ENCODE results near the gene GOLGA3. TPM values are rescaled to one million over a fixed set of nuclear protein-coding genes. Genes with fewer than 3 reads are reported as not detected.

The GOLGA3 gene
- total and polyA plus RNA-seq, 10 of the 15 experiments (the other 5 are each of a cell fraction or from before 2014, with no cell fraction given) = 2.0 to 42.7 (median 15.2) TPM

- TF ChIP-seq RELB (IDR thresholded peaks at IDR 0.05; ENCODE audit: low read depth) = no peak
- TF ChIP-seq, protein P1, sequence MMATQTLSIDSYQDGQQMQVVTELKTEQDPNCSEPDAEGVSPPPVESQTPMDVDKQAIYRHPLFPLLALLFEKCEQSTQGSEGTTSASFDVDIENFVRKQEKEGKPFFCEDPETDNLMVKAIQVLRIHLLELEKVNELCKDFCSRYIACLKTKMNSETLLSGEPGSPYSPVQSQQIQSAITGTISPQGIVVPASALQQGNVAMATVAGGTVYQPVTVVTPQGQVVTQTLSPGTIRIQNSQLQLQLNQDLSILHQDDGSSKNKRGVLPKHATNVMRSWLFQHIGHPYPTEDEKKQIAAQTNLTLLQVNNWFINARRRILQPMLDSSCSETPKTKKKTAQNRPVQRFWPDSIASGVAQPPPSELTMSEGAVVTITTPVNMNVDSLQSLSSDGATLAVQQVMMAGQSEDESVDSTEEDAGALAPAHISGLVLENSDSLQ (IDR thresholded peaks at IDR 0.05) = no peak
- no peak for TF ChIP-seq SKIL (IDR thresholded peaks at IDR 0.05; ENCODE audit: low read depth, poor library complexity, severe bottlenecking)
- no peak for TF ChIP-seq GATAD2B (conservative IDR thresholded peaks at IDR 0.05; ENCODE audit: low read depth)
- no peak for TF ChIP-seq NFYA (IDR thresholded peaks at IDR 0.05; ENCODE audit: borderline replicate concordance, low read depth, low read length)
- TF ChIP-seq, protein P2, sequence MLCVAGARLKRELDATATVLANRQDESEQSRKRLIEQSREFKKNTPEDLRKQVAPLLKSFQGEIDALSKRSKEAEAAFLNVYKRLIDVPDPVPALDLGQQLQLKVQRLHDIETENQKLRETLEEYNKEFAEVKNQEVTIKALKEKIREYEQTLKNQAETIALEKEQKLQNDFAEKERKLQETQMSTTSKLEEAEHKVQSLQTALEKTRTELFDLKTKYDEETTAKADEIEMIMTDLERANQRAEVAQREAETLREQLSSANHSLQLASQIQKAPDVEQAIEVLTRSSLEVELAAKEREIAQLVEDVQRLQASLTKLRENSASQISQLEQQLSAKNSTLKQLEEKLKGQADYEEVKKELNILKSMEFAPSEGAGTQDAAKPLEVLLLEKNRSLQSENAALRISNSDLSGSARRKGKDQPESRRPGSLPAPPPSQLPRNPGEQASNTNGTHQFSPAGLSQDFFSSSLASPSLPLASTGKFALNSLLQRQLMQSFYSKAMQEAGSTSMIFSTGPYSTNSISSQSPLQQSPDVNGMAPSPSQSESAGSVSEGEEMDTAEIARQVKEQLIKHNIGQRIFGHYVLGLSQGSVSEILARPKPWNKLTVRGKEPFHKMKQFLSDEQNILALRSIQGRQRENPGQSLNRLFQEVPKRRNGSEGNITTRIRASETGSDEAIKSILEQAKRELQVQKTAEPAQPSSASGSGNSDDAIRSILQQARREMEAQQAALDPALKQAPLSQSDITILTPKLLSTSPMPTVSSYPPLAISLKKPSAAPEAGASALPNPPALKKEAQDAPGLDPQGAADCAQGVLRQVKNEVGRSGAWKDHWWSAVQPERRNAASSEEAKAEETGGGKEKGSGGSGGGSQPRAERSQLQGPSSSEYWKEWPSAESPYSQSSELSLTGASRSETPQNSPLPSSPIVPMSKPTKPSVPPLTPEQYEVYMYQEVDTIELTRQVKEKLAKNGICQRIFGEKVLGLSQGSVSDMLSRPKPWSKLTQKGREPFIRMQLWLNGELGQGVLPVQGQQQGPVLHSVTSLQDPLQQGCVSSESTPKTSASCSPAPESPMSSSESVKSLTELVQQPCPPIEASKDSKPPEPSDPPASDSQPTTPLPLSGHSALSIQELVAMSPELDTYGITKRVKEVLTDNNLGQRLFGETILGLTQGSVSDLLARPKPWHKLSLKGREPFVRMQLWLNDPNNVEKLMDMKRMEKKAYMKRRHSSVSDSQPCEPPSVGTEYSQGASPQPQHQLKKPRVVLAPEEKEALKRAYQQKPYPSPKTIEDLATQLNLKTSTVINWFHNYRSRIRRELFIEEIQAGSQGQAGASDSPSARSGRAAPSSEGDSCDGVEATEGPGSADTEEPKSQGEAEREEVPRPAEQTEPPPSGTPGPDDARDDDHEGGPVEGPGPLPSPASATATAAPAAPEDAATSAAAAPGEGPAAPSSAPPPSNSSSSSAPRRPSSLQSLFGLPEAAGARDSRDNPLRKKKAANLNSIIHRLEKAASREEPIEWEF (IDR thresholded peaks at IDR 0.05; ENCODE audit: insufficient replicate concordance, low read depth, low read length) = no peak
- no peak for TF ChIP-seq ZBTB11 (CRISPR knock-in tag; IDR thresholded peaks at IDR 0.05)
- TF ChIP-seq POLR2A (IDR thresholded peaks at IDR 0.05; ENCODE audit: low read depth, low read length) = no peak
- no peaks in the 10 kb centered on the region for H4K20me1 ChIP-seq (ENCODE audit: control insufficient read depth, insufficient read depth)
- intact Hi-C loops (cut with micrococcal nuclease; ENCODE audit: unreplicated experiment) = no loop called here
- POLR2A ChIA-PET = no interaction called here
- DNase-seq (ENCODE audit: low read depth, low spot score) = no peak
- H3K9me3 ChIP-seq (replicated peaks; ENCODE audit: control insufficient read depth, insufficient read depth, low read length) = no peaks in the 10 kb centered on the region; the same call in 2 of the 3 replicates
- ATAC-seq = peak; percentile 76
- no peak overlapping the region for H2AFZ ChIP-seq (ENCODE audit: control insufficient read depth, low read depth, low read length)
- RAD21 ChIA-PET (ENCODE audit: unreplicated experiment) = no interaction called here
- no peaks in the 10 kb centered on the region for H3K27me3 ChIP-seq (replicated peaks in 1 of 2; ENCODE audit: control insufficient read depth in 2 of 2, insufficient read depth in 2 of 2, low read length in 1 of 2)
- CTCF ChIA-PET = no interaction called here
- H3K27ac ChIP-seq (ENCODE audit: control insufficient read depth, insufficient read depth) = no peak overlapping the region
- H3K79me2 ChIP-seq (ENCODE audit: control insufficient read depth, insufficient read depth, low read length) = no peaks in the 10 kb centered on the region
- no peaks in the 10 kb centered on the region for H3K4me1 ChIP-seq (ENCODE audit: control insufficient read depth, insufficient read depth, low read length)
- SMC1A ChIA-PET (ENCODE audit: uncharacterized antibody, unreplicated experiment) = no interaction called here
- peaks cover 25 to 38% of the 10 kb centered on the region in 2 experiments for H3K36me3 ChIP-seq (ENCODE audit: control insufficient read depth in 2 of 2, insufficient read depth in 2 of 2, low read length in 1 of 2)
- no TSS peak for BruUV-seq (replicated peaks)
- 97% methylated on average over 26 of the region's 29 CpGs for WGBS (ENCODE audit: insufficient coverage, insufficient replicate concordance, low lambda C conversion rate, missing lambda C conversion rate)
- in situ Hi-C loops (cut with MboI) = no loop called here
- no peak overlapping the region for H3K4me2 ChIP-seq (ENCODE audit: control insufficient read depth, insufficient read depth)
- no peak overlapping the region for H3K9ac ChIP-seq (ENCODE audit: control insufficient read depth, insufficient read depth, low read length)
- no peak overlapping the region for H3K4me3 ChIP-seq
- FAIRE-seq = no peak
Measured at GRCh38 chr12:132788375-132789098, 40.1 kb downstream of the GOLGA3 start.

Measured in GM12878 (cell line).